Measurements from ENCODE around the gene SCARF1.
"Not testable (repeated sequence)": the region's sequence is repeated elsewhere in the genome, so short reads cannot be mapped to it uniquely, and the experiment has no call there.

SCARF1 gene

GRCh38 chr17:1645207-1646171, at the start of gene SCARF1:
TSS of gene SCARF1 (minus strand) at chr17:1645732. CDS start at chr17:1645697, 35 bp downstream.
- no peak for DNase-seq

GRCh38 chr17:1693339-1693738, 47.8 kb upstream of the SCARF1 start:
- DNase-seq = no peak

GRCh38 chr17:1690544-1691221, 45.2 kb upstream of the SCARF1 start:
- no peak for DNase-seq

GRCh38 chr17:1688405-1688804, 42.9 kb upstream of the SCARF1 start:
- not testable (repeated sequence) for DNase-seq

GRCh38 chr17:1686086-1686485, 40.6 kb upstream of the SCARF1 start:
- DNase-seq = no peak

GRCh38 chr17:1684378-1685189, 39.1 kb upstream of the SCARF1 start, which contains the start of gene PRPF8:
TSS of gene PRPF8 (minus strand) at chr17:1684867. CDS start at chr17:1684571, 296 bp downstream.
- peak; percentile 95 to 98 for DNase-seq

GRCh38 chr17:1683459-1683858, 37.9 kb upstream of the SCARF1 start:
- no peak for DNase-seq

GRCh38 chr17:1676401-1676800, 30.9 kb upstream of the SCARF1 start:
- DNase-seq = no peak

- peak in 1 of 2 experiments; percentile 4 for DNase-seq
These were observed 27.7 kb upstream of the SCARF1 start for GRCh38 chr17:1673041-1673785.

GRCh38 chr17:1663934-1664333, 18.4 kb upstream of the SCARF1 start:
- DNase-seq = not testable (repeated sequence)

GRCh38 chr17:1661045-1661444, 15.5 kb upstream of the SCARF1 start:
- no peak for DNase-seq

- DNase-seq = no peak
These were observed 12.6 kb upstream of the SCARF1 start for GRCh38 chr17:1658100-1658499.

GRCh38 chr17:1653735-1654134, 8.2 kb upstream of the SCARF1 start:
- DNase-seq = no peak

- DNase-seq = not testable (repeated sequence)
These were observed 7.3 kb upstream of the SCARF1 start for GRCh38 chr17:1652794-1653193.

GRCh38 chr17:1651559-1651844, 6.0 kb upstream of the SCARF1 start:
- DNase-seq = no peak

GRCh38 chr17:1650731-1651558, 5.4 kb upstream of the SCARF1 start:
- no peak for DNase-seq

- DNase-seq = peak in 1 of 2 experiments; percentile 40
These were observed 4.4 kb upstream of the SCARF1 start, which contains the start of gene RILP for GRCh38 chr17:1649844-1650501. TSS of gene RILP (minus strand) at chr17:1649866. CDS start at chr17:1649804, 62 bp downstream.

GRCh38 chr17:1648963-1649843, 3.7 kb upstream of the SCARF1 start:
- DNase-seq = peak; percentile 91 to 95

GRCh38 chr17:1648173-1648962, 2.8 kb upstream of the SCARF1 start:
- DNase-seq = peak in 1 of 2 experiments; percentile 22
